ENCODE data around the gene FLNB. TPM values are rescaled to one million over a fixed set of nuclear protein-coding genes. Genes with fewer than 3 reads are reported as not detected.

The FLNB gene
- polyA plus RNA-seq, 1 of the 3 experiments (the other 2 are of a cell fraction): 127 TPM

DNA sequence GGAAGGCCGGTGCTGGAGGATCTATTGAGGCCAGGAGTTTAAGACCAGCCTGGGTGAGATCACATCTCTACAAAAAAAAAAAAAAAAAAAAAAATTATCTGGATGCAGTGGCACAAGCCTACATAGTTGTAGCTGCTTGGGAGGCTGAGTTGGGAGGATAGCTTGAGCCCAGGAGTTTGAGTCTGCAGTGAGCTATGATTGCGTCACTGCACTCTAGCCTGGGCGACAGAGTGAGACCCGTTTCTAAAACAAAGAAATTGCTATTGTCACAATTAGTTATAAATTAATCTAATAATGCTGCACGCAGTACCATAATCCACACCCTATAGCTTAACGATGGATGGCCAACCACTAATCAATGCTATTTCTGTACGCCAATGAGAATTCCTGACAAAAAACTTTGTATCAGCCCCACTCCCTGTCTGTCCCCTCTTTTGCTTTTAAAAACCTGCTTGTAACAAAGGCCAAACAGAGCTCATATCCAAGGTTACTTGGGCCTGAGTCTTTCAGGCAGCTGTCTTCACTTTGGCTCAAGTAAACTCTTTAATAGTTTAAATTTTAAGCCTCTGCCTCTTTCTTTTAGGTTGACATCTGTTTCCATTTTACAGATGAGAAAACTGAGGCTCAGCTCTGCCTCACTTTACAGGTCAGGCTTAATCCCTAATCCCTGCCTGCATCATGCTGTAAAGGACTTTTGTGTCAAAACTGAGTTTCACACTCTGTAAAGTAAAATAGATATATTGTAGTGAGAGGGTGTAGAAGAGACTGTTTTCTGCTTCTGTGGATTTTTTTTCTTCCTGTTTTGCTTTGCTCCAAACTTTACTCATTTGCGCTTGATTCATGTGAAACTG is 10.9 kb downstream of the FLNB start:
- Histone ChIP-seq H3K79me2 (ENCODE audit: insufficient read depth) (peaks cover 100% of the 10 kb centered on the region), H3K27me3 (ENCODE audit: insufficient read depth) (no peaks in the 10 kb centered on the region), H4K20me1 (ENCODE audit: insufficient read depth) (peaks cover 69% of the 10 kb centered on the region), H3K9ac (0 out of 2 replicates have a peak overlapping the region, but pooled peaks have one; percentile 5), H3K4me3 (ENCODE audit: low read depth in 2 of 2, low read length in 1 of 2) (no peak overlapping the region), H3K27ac (ENCODE audit: low read depth in 2 of 2, low read length in 1 of 2) (peak overlapping the region in 1 of 2 experiments; percentile 29; a peak in 1 of 4 replicates), H3F3A (replicated peaks; ENCODE audit: insufficient read depth) (peaks cover 29% of the 10 kb centered on the region), H2AFZ (ENCODE audit: low read depth) (no peak overlapping the region), H3K9me3 (no peaks in the 10 kb centered on the region), H3K36me3 (replicated peaks in 1 of 2; ENCODE audit: control insufficient read depth in 1 of 2, insufficient read depth in 2 of 2, low read length in 1 of 2) (peaks cover 0 to 7% of the 10 kb centered on the region in 2 experiments), H3K9me2 (no peaks in the 10 kb centered on the region), H3K4me2 (0 out of 2 replicates have a peak overlapping the region, but pooled peaks have one; percentile 44), H3K4me1 (ENCODE audit: control insufficient read depth in 1 of 2, insufficient read depth in 2 of 2, low read depth in 1 of 2, low read length in 1 of 2) (peaks cover 25 to 38% of the 10 kb centered on the region in 2 experiments; a peak in 3 of 4 replicates)
- TF ChIP-seq TCF12 (IDR thresholded peaks at IDR 0.05) (no peak), CHD2 (IDR thresholded peaks at IDR 0.05; ENCODE audit: low read length, partially characterized antibody) (no peak), RAD21 (IDR thresholded peaks at IDR 0.05; ENCODE audit: low read length) (no peak), FOXJ3 (CRISPR knock-in tag; IDR thresholded peaks at IDR 0.05) (no peak), TAF1 (IDR thresholded peaks at IDR 0.05; ENCODE audit: borderline replicate concordance, low read depth, low read length) (no peak), EP300 (IDR thresholded peaks at IDR 0.05; ENCODE audit: borderline replicate concordance in 1 of 2, low read depth in 1 of 2, low read length in 1 of 2) (no peak), RXRA (IDR thresholded peaks at IDR 0.05; ENCODE audit: borderline replicate concordance, low read depth) (no peak), ELF1 (IDR thresholded peaks at IDR 0.05) (no peak), JUND (IDR thresholded peaks at IDR 0.05) (no peak), MXI1 (IDR thresholded peaks at IDR 0.05; ENCODE audit: low read depth, low read length) (no peak), SMC3 (IDR thresholded peaks at IDR 0.05; ENCODE audit: low read depth, low read length) (no peak), GATA2 (CRISPR knock-in tag; IDR thresholded peaks at IDR 0.05) (no peak), MEF2A (IDR thresholded peaks at IDR 0.05; ENCODE audit: borderline replicate concordance, low read depth) (no peak), YY1 (IDR thresholded peaks at IDR 0.05; ENCODE audit: low read depth) (no peak)
- TF ChIP-seq, protein P1, sequence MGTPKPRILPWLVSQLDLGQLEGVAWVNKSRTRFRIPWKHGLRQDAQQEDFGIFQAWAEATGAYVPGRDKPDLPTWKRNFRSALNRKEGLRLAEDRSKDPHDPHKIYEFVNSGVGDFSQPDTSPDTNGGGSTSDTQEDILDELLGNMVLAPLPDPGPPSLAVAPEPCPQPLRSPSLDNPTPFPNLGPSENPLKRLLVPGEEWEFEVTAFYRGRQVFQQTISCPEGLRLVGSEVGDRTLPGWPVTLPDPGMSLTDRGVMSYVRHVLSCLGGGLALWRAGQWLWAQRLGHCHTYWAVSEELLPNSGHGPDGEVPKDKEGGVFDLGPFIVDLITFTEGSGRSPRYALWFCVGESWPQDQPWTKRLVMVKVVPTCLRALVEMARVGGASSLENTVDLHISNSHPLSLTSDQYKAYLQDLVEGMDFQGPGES (IDR thresholded peaks at IDR 0.05; ENCODE audit: low read depth, low read length): no peak
- TF ChIP-seq, protein P2, sequence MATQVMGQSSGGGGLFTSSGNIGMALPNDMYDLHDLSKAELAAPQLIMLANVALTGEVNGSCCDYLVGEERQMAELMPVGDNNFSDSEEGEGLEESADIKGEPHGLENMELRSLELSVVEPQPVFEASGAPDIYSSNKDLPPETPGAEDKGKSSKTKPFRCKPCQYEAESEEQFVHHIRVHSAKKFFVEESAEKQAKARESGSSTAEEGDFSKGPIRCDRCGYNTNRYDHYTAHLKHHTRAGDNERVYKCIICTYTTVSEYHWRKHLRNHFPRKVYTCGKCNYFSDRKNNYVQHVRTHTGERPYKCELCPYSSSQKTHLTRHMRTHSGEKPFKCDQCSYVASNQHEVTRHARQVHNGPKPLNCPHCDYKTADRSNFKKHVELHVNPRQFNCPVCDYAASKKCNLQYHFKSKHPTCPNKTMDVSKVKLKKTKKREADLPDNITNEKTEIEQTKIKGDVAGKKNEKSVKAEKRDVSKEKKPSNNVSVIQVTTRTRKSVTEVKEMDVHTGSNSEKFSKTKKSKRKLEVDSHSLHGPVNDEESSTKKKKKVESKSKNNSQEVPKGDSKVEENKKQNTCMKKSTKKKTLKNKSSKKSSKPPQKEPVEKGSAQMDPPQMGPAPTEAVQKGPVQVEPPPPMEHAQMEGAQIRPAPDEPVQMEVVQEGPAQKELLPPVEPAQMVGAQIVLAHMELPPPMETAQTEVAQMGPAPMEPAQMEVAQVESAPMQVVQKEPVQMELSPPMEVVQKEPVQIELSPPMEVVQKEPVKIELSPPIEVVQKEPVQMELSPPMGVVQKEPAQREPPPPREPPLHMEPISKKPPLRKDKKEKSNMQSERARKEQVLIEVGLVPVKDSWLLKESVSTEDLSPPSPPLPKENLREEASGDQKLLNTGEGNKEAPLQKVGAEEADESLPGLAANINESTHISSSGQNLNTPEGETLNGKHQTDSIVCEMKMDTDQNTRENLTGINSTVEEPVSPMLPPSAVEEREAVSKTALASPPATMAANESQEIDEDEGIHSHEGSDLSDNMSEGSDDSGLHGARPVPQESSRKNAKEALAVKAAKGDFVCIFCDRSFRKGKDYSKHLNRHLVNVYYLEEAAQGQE (IDR thresholded peaks at IDR 0.05; ENCODE audit: low read depth, low read length): no peak
- TF ChIP-seq, protein P3, sequence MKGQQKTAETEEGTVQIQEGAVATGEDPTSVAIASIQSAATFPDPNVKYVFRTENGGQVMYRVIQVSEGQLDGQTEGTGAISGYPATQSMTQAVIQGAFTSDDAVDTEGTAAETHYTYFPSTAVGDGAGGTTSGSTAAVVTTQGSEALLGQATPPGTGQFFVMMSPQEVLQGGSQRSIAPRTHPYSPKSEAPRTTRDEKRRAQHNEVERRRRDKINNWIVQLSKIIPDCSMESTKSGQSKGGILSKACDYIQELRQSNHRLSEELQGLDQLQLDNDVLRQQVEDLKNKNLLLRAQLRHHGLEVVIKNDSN (IDR thresholded peaks at IDR 0.05; ENCODE audit: borderline replicate concordance, low read depth): no peak
- TF ChIP-seq, protein P4, sequence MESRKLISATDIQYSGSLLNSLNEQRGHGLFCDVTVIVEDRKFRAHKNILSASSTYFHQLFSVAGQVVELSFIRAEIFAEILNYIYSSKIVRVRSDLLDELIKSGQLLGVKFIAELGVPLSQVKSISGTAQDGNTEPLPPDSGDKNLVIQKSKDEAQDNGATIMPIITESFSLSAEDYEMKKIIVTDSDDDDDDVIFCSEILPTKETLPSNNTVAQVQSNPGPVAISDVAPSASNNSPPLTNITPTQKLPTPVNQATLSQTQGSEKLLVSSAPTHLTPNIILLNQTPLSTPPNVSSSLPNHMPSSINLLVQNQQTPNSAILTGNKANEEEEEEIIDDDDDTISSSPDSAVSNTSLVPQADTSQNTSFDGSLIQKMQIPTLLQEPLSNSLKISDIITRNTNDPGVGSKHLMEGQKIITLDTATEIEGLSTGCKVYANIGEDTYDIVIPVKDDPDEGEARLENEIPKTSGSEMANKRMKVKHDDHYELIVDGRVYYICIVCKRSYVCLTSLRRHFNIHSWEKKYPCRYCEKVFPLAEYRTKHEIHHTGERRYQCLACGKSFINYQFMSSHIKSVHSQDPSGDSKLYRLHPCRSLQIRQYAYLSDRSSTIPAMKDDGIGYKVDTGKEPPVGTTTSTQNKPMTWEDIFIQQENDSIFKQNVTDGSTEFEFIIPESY (IDR thresholded peaks at IDR 0.05; ENCODE audit: borderline replicate concordance, low read depth): no peak
- 90% methylated on average over 8 of the region's 8 CpGs for WGBS (ENCODE audit: low lambda C conversion rate)
- ChIA-PET POLR2A (no interaction called here), CTCF (interaction anchor here (1.1 to 1.8 kb wide), 3 partner anchors 11 to 159 kb away, joined by 3 to 5 read pairs (median 4); no protein-coding TSS in a partner anchor)
- no peak for DNase-seq

All from SK-N-SH (cell line).